Measurements from ENCODE around the gene C10orf95.

Gene C10orf95

DNA sequence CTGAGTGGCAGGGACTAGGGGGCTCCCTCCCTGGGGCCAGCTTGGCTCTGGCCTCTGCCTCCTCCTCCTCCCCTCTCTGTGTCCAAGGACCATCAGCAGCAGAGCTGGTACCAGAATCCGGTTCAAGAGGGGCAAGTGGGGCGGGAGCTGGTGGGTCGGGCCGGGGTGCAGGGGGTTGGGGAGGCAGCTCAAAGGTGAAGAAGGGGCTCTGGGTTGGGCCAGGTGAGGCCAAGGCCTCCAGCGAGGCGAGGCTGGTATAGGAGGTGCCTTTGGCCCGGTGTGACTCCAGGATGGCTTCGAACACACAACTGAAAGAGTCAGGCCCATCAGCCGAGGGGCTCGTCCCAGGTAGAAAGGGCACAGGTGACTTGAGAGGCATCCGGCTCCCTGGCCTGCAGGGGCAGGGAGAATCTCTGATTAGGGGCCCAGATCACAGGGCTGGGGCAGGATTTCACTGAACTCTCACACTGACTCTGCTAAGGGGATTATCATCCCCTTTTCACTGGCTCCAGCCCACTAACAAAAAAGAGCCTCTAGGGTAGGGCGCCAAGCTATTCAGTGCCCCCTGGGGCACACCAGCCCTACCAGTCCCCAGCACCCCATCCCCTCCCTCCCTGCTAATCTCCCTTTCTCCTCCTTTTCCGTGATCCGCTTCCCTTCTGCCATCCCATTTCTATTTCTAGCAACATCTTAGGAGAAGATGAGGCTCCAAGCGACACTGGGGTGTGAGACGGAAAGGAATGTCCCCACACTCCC, 37.4 kb downstream of the C10orf95 start:
- no peak for DNase-seq

DNA sequence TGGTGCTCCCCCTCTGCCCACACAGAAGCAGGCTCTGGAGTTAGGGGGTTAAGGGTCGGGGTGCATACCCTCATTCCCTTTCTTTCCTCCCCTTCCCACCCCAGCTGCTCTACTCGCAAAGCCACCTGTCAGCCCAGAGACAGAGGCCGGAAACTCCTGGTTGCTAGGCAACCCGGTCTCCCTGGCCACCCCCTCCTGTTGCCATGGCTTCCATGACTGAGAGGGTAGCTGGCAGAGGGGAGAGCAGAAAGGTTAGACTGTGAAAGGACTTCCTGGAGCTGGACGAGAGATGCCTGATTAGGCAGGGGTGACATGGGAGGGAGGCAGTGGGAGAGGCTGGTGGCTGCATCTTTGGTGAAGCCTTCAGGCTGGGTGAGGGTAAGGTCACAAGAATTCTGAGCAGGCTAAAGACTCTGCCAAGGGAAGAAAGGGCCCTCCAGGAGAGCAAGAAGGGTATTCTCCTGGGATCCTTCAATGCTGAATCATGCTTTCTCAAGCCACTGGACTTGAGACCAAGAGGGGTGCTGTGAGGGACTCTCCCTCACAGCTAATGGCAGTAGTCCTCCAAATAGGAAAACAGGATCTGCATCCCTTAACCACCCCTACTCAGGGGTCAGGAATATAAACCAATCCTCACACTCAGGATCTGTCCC, 38.2 kb downstream of the C10orf95 start:
- DNase-seq: no peak

DNA sequence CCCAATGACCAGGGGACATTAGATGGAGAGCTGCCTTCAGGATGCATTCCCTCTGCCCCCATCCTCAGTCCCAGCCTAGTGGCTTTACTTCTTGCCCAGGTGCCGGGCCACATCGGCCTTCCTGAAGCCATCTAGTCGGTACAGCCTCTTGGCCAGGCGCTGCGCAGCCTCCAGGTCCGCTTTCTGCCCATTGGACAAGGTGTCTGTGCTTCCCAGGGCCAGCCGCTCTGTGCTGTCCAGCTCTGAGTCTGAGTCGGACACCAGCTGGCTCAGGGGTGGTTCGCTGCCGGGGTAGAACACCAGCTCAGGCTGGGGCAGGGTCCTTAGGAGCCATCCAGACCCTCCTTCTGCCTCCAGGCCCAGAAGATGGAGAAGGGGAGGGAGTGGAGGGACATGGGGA, 39.0 kb downstream of the C10orf95 start:
- DNase-seq: no peak

DNA sequence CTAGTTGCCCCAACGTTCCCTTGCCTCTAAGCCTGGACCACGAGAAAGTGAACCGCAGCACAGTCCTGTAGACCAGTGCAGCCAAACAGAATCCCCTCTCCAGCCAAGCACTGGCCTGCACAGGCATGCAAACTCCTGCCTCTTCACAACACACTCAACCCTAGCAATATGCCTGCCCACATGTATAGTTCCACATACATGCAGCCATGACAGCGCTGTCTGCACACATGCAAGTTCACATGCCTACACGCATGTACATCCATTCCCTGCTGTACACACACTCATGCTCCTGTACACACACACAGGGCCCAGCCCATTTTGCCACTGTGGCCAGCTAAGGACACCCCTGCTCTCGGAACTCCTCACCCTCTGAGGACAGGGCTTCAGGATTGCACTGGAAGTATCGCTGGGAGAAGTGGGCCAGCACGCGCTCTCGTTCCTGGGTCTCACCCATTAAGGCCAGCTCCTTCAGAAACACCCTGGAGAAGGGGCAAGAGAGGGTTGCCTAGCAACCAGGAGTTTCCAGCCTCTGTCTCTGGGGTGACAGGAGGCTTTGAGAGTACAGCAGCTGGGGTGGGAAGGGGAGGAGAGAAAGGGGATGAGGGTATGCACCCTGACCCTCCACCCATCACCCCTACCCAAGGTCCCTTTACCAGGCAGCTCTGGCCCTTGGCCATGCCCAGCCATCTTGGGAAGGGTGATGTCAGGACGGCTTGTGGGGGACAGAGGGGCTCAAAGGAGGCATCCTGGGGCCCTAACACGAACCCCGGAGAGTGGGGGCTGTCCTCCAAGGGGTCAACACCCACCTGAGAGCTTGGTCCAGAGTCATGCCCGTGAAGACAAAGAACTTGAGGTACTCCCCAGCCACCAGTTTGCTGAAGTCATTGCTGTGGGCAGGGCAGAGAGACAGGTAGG, 39.7 kb downstream of the C10orf95 start:
- no peak for DNase-seq

DNA sequence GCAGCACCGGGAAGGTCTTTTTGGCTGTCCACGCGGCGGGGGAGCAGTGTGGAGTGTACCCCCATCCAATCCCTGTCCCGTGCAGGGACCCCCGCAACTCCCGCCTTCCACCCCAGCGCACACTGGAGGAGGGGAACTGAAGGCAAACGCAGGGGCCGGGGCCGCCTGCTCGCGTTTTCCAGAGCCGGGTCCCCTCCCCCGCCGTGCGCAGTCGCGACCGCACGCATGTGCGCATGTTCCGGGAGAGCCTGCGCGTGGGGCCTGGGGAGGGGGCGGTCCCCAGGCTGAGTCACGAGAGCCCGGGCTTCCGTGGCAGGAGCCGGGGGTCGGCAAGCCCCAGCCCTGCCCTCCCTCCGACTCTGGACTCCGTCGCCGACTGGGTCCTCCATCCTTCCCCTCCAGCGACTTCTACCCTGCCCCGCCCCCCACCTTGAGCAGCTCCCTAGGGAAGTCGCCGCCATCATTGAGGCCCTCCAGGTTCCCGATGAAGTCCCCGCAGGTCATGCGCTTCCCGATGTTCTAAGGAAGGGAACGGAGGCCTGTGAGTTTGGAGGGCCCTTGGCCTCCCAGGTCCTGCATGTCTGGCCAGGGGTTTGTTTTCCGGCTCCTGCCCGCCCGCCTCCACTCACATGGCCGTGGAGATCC, 40.8 kb downstream of the C10orf95 start:
- peak; percentile 44 for DNase-seq

DNA sequence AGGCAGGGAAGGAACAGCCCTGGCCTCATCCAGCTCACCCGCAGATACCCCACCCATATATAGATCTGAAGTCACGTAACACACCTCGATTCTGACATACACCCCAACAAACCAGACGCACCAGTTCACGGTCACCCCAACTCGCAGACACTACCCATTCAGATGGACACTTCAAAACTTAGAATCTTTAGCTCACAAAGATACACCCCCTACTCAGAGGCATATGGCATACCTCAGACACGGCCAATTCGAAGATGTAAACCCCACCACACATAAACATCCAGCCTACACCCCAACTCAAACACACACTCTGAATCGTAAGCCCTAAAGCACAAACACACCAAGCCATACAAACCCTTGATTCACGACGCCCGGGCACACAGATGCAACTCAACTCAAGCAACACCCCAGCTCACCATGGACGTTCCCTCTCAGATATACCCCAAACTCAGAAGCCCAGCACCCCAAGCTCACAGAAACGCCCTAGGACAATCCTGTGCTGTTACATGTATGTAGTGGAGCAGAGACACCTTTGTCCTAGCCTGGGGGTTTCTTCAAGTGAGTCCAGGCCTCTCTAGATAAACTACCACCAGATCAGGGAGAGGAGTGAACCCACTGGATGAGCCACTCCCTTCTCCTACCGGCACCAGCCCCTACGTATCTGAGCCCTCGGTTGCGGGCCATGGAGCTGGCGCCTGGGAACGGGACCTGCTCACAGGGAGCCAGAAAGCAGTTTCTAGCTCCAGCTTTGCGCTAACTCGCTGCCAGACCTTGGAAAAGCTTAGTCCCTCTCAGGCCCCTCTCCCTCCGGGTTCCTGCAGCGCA, 41.5 kb downstream of the C10orf95 start:
- no peak for DNase-seq

DNA sequence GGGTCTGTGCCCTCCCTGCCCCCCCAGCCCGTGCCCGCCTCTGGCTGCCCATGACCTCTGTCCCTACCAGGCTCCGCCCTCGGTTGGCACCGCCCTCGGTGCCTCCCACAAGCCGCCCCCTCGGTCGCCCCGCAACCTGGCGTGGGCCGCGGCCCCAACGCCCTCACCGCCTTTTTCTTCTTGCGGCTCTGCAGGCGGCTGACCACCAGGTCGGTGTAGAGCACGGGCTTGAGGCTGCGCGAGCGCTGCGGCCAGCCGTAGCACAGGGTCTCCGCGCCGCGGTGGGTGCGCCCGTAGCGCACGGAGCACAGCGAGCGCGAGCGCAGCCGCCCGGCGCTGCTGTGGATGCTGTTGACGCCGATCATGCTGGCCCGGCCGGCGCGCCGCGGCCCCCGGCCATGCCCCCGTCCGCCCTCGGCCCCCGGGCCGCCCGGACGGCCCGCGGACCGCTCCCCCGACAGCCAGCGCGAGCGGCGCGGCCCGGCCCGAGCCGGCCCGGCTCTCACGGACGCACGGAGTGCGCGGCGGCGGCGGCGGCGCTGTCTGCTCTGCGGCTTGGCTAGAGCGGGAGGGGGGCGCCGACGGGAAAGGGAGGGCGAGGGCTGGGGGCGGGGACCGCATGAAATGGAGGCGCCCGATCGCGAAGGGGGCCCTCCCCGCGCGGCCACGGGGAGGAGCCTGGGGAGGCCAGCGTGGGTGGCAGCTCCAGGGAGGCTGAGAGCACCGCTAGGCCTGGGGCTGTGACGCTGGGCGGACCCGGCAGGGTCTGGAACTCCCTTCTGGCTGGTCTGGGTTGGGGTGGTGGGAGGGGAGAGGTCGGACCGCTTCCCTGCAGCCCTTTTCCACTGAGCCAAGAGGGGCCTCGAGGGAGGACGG, 42.4 kb downstream of the C10orf95 start:
- peak; percentile 43 for DNase-seq

DNA sequence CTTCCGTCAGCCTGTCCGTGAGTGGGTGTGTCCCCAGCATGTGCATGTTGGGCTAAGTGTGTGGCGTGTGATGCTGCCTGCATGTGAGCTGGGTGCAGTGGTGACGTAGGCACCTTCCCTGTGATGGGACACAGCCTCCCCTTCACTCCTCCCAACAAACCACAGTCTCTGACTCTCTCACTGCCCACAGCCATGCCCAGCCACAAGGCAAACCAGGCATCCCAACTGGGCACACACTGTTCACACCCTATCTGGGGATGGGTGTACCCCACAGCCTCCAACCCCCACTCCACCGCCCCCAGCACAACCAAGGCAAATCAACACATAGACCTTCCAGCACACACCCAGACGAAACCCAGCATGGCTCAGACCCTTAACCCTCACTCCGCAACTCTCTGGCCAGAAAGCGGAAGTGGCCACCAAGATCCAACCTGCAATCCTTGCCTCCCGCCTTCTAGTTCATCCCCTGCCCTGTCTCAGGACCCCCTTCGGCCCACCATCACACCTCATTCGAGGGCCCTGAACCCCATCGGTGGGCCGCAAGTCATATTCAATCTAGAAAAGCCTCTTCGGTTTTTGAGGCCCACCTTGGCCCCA, 43.1 kb downstream of the C10orf95 start:
- no peak for DNase-seq

DNA sequence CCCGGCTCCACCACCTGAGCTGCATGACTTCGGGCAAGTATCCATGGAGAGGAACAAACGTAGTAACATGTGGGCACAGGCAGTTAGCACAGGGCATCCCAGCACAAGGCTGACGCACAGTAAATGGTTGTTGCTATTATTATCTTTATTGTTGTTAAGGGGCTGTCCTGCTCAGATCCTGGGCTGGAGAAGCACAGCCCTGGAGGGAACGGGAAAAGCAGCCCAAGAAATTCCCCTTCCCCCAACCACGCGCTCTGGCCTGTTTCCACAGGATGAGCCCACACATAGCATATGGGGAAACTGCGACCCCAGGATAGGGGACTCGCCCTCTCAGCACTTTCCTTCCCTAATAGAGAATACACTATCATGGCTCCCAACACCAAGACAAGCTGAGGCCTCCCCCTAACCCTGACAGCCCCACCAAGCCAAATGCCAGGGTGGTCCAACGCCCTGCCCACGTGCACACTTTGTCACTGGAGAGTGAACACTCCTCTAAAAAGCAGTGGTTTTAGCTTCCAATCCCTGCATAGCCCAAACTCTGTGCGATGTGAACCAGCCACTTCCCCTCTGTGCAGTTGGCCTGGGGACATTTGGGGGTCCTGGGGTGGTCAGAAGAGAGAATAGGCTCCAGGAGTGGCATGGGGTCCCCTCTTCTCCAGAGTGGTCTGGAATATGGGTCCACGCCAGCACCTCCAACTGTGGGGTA, 43.8 kb downstream of the C10orf95 start:
- no peak for DNase-seq

DNA sequence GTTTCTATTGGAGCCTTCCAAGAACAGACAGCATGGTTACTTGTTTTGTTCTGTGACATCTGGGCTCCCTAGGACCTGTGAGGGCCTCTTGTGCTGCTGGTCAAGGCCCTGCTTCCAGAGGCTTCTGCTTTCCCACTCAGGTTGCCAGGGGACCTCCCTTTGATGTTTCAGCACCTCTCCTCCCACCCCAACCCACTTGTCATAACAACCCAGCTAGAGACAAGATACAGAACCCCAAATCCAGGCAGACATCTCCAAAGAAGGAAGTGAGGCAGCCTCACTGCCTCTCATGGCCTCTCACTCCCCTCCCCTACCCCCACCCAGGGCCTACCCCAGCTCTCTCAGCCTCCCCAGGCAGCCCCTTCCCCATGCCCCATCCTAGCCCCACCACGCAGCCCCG, 44.5 kb downstream of the C10orf95 start:
- no peak for DNase-seq

DNA sequence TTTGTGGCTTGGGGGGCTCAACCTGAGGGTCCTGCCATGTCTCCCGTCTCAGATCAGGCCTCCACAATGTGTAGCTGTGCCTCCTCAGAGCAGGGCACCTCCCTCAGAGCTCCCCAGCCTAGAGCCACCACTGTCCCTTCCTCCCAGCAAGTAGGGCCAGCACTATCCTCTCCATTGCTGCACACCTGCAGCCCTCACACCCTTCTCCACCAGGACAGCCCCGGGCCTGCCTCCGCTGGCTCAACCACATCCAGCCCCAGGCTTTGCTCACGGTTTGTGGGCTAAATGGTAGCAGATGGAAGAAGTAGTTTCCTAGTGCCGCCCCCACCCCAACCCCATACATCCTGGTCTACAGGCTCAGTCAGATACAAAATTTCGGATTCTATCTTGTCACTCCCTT, 45.7 kb downstream of the C10orf95 start:
- DNase-seq: no peak

DNA sequence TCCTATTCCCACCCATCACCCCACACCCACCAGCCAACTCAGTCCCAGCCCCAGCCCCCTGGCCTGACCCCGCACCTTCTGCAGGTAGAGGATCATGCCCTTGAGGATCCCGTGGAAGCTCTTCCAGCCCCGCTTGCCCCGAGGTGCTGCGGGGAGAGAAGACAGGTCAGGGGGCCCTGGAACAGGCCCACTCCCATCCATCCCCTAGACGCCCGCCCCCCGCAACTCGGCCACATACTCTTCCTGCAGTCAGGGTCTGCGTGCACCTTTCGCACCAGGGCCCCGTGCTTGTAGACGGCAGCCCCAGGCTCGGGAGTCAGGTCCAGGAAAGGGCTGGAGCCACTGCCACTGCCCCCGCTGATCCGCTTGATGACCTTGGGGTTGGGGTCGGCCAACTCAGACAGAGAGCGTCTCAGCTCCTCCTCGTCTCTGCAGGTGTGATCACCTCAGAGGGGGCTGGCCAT, 46.2 kb downstream of the C10orf95 start:
- no peak for DNase-seq

DNA sequence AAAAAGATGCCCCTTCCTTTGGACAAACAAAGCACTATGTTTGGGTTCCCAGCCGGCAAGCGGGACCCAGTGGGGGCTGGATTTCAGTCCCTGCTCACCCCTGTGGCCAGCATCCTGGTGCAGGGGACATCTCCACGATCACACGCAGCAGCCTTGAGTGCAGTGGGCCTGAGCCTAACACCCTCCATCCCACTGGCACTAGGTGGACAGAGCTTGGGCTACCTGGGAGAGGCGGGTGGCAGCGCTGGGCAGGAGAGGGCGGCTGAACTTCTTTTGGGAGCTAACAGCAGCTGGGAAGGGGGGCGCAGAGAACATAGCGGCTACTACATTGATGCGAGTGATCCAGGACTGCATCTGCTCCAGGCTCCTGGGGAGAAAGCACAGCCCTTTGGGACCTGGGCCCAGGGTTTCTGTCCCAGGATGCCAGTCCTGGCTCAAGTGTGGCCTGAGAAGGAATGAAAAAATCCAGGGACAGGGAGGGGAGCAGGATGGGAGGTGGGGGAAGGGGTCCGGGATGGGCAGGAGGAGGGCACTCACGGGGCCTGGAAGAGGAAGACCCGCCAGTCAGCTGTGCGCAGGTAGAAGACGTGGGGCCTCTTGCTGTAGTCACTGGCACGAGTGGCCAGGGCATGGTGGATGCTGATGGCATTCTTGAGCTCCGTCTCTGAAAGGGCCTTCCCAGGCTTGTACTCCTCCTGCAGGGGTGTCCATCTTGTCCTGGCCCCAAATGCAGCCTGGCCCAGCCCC, 46.8 kb downstream of the C10orf95 start:
- DNase-seq: no peak

DNA sequence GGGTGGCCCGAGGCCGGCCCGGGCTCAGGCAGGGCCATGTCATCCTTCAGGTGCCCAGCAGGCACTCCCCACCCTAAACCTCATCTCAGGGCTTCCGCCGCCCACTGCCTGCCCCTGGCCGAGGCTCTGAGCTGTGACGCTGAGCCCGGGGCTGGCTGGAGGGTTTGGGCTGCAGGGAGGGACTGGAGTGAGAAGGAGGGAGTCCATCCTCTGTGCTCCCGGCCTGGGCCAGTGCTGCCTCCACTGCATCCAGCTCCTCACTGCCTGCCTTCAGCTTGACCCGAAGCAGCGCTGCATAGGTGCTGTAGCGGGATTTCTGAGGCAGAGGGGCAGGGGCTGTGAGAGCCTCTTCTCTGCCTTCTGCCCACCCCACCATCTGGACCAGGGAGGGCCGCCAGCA, 48.2 kb downstream of the C10orf95 start:
- no peak for DNase-seq

DNA sequence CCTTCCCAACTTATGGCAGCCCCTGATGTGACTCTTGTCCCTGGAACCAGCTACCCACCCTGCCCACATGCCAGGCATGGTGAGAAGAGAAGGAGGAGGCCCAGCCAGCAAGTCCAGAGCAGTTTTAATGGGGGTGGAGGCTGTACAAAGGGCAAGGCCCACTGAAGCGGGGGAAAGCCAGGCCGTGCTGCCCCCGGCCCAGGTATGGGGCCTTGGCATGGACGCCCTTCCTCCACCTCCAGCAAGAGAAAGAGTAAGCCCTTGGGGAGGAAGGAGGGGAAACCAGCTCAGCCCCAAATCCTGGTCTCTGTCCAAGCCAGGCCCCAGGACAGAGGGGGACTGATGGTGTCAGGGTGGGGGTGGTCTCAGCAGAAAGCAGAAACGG, 48.8 kb downstream of the C10orf95 start:
- DNase-seq: no peak

DNA sequence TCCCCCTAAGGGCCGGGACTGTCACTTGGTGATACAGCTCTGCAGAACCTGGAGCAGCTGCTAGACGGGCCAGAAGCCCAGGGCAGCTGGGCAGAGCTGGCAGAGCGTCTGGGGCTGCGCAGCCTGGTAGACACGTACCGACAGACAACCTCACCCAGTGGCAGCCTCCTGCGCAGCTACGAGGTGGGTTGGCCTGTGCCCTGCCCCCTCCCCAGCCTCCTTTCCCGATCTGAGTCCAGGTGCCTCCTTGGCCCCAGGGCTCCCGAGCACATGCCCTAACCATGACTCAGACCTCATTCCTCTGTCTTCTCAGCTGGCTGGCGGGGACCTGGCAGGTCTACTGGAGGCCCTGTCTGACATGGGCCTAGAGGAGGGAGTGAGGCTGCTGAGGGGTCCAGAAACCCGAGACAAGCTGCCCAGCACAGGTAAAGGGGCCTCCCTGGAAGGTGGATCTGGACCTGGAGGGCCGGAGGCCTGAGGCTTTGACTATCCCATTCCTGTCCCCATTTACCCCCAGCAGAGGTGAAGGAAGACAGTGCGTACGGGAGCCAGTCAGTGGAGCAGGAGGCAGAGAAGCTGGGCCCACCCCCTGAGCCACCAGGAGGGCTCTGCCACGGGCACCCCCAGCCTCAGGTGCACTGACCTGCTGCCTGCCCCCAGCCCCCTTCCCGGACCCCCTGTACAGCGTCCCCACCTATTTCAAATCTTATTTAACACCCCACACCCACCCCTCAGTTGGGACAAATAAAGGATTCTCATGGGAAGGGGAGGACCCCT, 49.4 kb downstream of the C10orf95 start:
- DNase-seq: peak; percentile 46

DNA sequence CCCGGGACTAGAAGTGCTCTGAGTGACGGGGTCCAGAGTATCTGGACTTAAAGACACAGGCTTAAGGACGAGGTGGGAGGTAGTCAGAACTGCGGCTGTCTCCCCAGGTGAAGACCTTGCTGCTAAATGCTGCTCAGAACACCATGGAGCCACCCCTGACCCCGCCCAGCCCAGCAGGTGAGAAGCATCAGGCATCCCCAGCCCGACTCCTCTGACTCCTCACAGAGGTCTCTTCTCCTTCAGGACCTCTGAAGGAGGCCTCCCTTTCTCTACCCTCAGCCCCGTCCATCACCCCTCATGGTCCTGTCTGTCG, 50.0 kb downstream of the C10orf95 start:
- no peak for DNase-seq

DNA sequence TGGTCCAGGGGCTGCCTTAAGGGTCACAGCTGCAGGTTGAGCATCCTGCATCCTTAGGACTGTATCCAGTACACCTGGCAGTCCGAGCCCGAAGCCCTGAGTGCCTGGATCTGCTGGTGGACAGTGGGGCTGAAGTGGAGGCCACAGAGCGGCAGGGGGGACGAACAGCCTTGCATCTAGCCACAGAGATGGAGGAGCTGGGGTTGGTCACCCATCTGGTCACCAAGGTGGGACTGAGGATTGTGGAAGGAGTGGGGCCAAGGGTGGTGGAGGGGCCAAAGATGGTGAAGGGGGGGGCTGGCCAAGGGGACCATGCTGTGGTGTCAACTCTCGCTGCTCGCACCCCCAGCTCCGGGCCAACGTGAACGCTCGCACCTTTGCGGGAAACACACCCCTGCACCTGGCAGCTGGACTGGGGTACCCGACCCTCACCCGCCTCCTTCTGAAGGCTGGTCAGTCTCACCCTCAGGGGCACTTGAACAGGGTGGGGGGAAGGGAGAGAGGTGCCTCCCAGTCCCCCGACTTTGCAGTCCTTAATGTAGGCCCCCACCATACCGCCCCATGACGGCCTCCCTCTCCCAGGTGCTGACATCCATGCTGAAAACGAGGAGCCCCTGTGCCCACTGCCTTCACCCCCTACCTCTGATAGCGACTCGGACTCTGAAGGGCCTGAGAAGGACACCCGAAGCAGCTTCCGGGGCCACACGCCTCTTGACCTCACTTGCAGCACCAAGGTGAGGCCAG, 50.6 kb downstream of the C10orf95 start:
- no peak for DNase-seq
